Measurements from ENCODE around the gene NTRK1. TPM values are rescaled to one million over a fixed set of nuclear protein-coding genes. Genes with fewer than 3 reads are reported as not detected.

Gene NTRK1
- total RNA-seq, 1 donor from 2014 or later = not detected

DNA sequence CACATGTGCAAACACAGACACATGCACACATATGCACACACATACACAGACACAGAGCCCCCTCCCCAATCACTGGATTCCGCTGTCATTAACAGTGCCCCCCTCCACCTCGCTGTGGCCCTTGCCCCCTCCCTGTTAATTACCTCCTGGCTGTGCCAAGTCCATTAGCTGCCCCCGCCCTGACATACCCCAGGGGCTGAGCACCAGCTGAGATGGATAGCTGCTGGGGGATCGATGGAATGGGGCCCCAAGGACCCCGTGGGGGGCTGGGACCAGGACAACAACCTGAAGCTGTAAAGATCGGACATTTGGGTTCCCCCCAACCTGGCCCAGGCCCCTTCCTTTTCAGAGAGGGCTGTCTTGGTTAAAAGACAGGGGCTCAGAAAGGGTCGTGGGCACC lies 23.3 kb downstream of the NTRK1 start:
- Histone ChIP-seq H3K4me3 (ENCODE audit: low read depth, low read length) (no peak overlapping the region), H3K36me3 (ENCODE audit: control insufficient read depth, insufficient read depth, low read length) (no peaks in the 10 kb centered on the region), H3K27me3 (ENCODE audit: control insufficient read depth, insufficient read depth, low read length) (peaks cover 24% of the 10 kb centered on the region)
- DNase-seq (ENCODE audit: low read depth) = no peak
- TF ChIP-seq, protein P1, sequence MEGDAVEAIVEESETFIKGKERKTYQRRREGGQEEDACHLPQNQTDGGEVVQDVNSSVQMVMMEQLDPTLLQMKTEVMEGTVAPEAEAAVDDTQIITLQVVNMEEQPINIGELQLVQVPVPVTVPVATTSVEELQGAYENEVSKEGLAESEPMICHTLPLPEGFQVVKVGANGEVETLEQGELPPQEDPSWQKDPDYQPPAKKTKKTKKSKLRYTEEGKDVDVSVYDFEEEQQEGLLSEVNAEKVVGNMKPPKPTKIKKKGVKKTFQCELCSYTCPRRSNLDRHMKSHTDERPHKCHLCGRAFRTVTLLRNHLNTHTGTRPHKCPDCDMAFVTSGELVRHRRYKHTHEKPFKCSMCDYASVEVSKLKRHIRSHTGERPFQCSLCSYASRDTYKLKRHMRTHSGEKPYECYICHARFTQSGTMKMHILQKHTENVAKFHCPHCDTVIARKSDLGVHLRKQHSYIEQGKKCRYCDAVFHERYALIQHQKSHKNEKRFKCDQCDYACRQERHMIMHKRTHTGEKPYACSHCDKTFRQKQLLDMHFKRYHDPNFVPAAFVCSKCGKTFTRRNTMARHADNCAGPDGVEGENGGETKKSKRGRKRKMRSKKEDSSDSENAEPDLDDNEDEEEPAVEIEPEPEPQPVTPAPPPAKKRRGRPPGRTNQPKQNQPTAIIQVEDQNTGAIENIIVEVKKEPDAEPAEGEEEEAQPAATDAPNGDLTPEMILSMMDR (IDR thresholded peaks at IDR 0.05; ENCODE audit: insufficient read depth, low read length, severe bottlenecking) = no peak
- FAIRE-seq = no peak

DNA sequence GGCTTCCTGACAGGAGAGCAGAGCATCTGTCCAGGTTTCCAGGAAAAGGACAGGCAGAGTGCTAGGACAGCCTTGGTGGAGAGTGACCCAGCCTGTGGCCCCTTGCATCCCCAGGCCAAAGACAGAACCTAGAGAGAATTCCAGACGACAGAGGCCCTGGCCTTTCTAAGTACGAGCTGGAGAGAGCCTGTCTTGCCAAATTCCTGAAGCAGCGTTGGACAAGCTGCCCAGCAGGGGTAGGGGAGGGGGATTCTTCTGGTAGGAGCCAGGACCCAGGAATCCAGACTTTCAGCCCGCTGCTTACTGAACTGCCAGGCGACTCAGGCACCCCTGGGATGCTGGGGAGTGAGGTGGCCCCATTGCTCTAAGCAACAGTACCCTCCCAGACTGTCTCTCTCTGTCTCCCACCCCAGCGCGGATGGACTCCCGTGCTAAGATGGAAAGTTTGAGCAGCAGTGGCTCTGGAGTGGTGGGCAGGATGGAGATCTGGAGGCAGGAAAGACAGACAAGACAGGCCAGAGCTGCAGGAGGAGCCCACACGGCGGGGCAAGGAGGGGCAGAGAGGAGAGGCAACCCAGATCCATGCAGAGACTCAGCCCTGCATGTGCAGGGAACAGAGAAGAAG lies 24.0 kb downstream of the NTRK1 start:
- TF ChIP-seq, protein P1 (IDR thresholded peaks at IDR 0.05; ENCODE audit: insufficient read depth, low read length, severe bottlenecking) = no peak
- DNase-seq (ENCODE audit: low read depth) = no peak
- Histone ChIP-seq H3K36me3 (ENCODE audit: control insufficient read depth, insufficient read depth, low read length) (no peaks in the 10 kb centered on the region), H3K4me3 (ENCODE audit: low read depth, low read length) (no peak overlapping the region), H3K27me3 (ENCODE audit: control insufficient read depth, insufficient read depth, low read length) (peaks cover 21% of the 10 kb centered on the region)
- no peak for FAIRE-seq

DNA sequence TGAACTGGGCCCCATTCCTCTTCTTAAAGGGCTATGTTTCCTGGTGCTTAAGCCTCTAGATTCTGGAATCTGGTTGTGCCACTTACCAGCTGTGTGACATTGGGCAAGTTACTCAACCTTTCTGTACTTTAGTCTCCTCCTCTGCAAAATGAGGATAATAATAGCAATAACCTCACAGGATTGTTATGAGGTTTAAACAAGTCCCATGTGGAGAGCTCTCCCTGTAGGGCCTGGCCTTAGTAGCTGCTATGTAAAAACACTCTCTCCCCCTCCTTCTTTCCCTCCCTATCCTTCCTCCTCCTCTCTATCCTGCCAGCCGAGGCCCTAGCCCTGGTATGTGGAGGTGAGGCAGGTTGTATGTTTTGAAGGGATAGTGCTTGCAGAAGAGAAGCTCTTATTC lies 24.6 kb downstream of the NTRK1 start:
- TF ChIP-seq, protein P1 (IDR thresholded peaks at IDR 0.05; ENCODE audit: insufficient read depth, low read length, severe bottlenecking) = no peak
- no peaks in the 10 kb centered on the region for H3K36me3 ChIP-seq (ENCODE audit: control insufficient read depth, insufficient read depth, low read length)
- DNase-seq (ENCODE audit: low read depth) (no peak), FAIRE-seq (no peak)
- H3K4me3 ChIP-seq (ENCODE audit: low read depth, low read length) = no peak overlapping the region
- peaks cover 21% of the 10 kb centered on the region for H3K27me3 ChIP-seq (ENCODE audit: control insufficient read depth, insufficient read depth, low read length)

DNA sequence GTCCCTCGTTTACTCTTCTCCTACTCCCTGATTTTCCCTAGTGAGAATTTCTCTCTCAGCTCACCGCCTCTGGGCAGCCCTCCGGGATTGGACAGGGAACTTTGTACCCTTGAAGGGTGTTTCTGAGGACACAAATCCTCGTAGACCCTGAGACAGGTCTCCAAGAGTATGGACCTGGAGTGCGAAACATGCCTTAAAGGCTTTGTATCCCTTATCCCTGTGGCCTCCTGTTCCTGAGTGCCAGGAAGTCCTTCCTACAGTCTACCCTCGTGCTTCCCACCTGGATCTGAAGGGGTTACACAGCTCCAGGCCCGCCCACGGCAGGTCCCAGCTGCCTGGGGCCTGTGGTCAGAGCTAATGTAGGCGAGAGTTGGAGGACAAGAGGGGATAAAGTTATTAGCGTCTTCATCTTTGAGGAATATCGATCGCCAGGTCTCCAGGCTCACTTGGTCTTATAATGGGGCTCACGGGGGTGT lies 25.3 kb downstream of the NTRK1 start:
- no peak overlapping the region for H3K4me3 ChIP-seq (ENCODE audit: low read depth, low read length)
- no peak for FAIRE-seq
- H3K36me3 ChIP-seq (ENCODE audit: control insufficient read depth, insufficient read depth, low read length) = no peaks in the 10 kb centered on the region
- TF ChIP-seq, protein P1 (IDR thresholded peaks at IDR 0.05; ENCODE audit: insufficient read depth, low read length, severe bottlenecking) = no peak
- DNase-seq (ENCODE audit: low read depth) = no peak
- H3K27me3 ChIP-seq (ENCODE audit: control insufficient read depth, insufficient read depth, low read length) = peaks cover 18% of the 10 kb centered on the region

DNA sequence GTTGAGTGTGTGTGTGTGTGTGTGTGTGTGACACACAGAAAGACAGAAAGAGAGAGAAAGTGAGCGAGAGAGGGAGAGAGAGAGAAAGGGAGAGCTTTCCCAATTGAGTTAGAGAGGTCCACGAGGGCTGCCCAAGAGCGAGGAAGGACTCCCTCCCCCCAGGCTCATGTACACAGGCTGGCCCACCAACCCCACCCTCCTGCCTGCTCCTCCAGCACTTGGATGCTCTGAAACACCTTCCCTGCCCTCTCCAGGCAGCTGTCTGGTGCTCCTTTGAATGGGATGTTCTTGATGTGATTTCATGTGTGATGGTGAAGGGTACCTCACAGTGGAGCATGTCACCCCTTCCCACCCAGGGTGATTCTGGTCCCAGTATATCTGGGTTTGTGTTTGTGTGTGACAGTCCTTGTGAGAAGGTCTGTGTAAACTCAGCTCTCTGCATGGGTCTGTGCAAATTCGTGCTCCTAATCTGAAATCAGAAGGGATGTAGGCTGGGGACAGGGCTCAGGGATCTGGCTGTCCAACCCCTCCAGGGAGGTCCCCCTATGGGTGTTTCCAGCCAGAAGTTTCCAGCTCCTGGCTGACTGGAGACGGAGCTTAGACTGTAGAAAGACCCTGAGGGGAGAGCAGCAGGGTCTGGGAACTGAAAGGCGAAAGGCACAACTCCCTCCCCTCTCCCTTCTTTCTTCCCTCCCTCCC lies 26.1 kb downstream of the NTRK1 start:
- peaks cover 11% of the 10 kb centered on the region for H3K27me3 ChIP-seq (ENCODE audit: control insufficient read depth, insufficient read depth, low read length)
- no peak for FAIRE-seq
- no peaks in the 10 kb centered on the region for H3K36me3 ChIP-seq (ENCODE audit: control insufficient read depth, insufficient read depth, low read length)
- TF ChIP-seq, protein P1 (IDR thresholded peaks at IDR 0.05; ENCODE audit: insufficient read depth, low read length, severe bottlenecking) = no peak
- no peak overlapping the region for H3K4me3 ChIP-seq (ENCODE audit: low read depth, low read length)
- no peak for DNase-seq (ENCODE audit: low read depth)
